Measurements from ENCODE around the gene UBIAD1. TPM values are rescaled to one million over a fixed set of nuclear protein-coding genes. Genes with fewer than 3 reads are reported as not detected.

Gene UBIAD1
- total and polyA plus RNA-seq, 2 experiments from 2014 or later, result 13.7 to 31.6 TPM

- H3K27ac Mint-ChIP-seq, result peak overlapping the region; percentile 87
- Histone ChIP-seq H3K4me1 (ENCODE audit: insufficient read depth) (peaks cover 39% of the 10 kb centered on the region), H2AFZ (no peak overlapping the region), H3K9me2 (ENCODE audit: insufficient read depth) (no peaks in the 10 kb centered on the region), H3K27me3 (ENCODE audit: insufficient read depth) (no peaks in the 10 kb centered on the region), H3K36me3 (ENCODE audit: insufficient read depth) (no peaks in the 10 kb centered on the region), H4K20me1 (replicated peaks; ENCODE audit: insufficient read depth) (0 out of 2 replicates have a peak, but pooled peaks cover 5% of the 10 kb centered on the region), H3K4me3 (no peak overlapping the region), H3F3A (replicated peaks; ENCODE audit: low read depth) (peaks cover 25% of the 10 kb centered on the region), H3K4me2 (peak overlapping the region; percentile 34; the same call in 1 of the 2 replicates), H3K79me2 (replicated peaks; ENCODE audit: insufficient read depth) (peaks cover 71% of the 10 kb centered on the region), H3K27ac (ENCODE audit: low read depth) (peak overlapping the region; percentile 35)
- peaks cover 49% of the 10 kb centered on the region for H3K4me1 Mint-ChIP-seq
- H3K4me3 Mint-ChIP-seq, result no peak overlapping the region; the same call in 2 of the 3 replicates
- H3K9me3 Mint-ChIP-seq, result no peaks in the 10 kb centered on the region
- DNase-seq (ENCODE audit: low spot score) (no peak), ATAC-seq (no peak)
- H3K36me3 Mint-ChIP-seq (ENCODE audit: low read depth), result peaks cover 47% of the 10 kb centered on the region
- TF ChIP-seq EZH2 (IDR thresholded peaks at IDR 0.05; ENCODE audit: low read depth, unreplicated experiment), result no peak
- TF ChIP-seq ZNF462 (CRISPR knock-in tag; IDR thresholded peaks at IDR 0.05), result no peak
- TF ChIP-seq ETS1 (IDR thresholded peaks at IDR 0.05), result no peak
- TF ChIP-seq ZNF114 (CRISPR knock-in tag; IDR thresholded peaks at IDR 0.05), result no peak
- no peak for TF ChIP-seq ZNF331 (CRISPR knock-in tag; IDR thresholded peaks at IDR 0.05; ENCODE audit: low read depth)
- no peak for TF ChIP-seq POLR2AphosphoS5 (IDR thresholded peaks at IDR 0.05; ENCODE audit: low read depth)
- TF ChIP-seq CTCF (conservative IDR thresholded peaks at IDR 0.05; ENCODE audit: low read depth in 2 of 2), result no peak
- no peak for TF ChIP-seq STAT1 (IDR thresholded peaks at IDR 0.05; ENCODE audit: unreplicated experiment)
- H3K27me3 Mint-ChIP-seq (ENCODE audit: insufficient read depth, low read depth, poor library complexity), result peaks cover 3% of the 10 kb centered on the region
These were observed 11.8 kb downstream of the UBIAD1 start for GRCh38 chr1:11284784-11285183.
